H1 (cell line): ENCODE measurements around the gene SH3BP2. TPM values are rescaled to one million over a fixed set of nuclear protein-coding genes. Genes with fewer than 3 reads are reported as not detected.

Experiments used
- CEBPB ChIP-seq: IDR thresholded peaks from 2 replicates; pipeline ENCODE4 v1.6.1; 2012; ENCODE audit warnings: low read depth, low read length
- CHD1 ChIP-seq: IDR thresholded peaks from 2 replicates; pipeline ENCODE4 v1.6.1; 2012; ENCODE audit warnings: low read depth, low read length, improper control_type of control experiment
- EP300 ChIP-seq, 2 experiments: IDR thresholded peaks; 1 replicate in 1 of 2; 2 replicates in 1 of 2; pipeline ENCODE4 v1.6.1; 2011 to 2012; ENCODE audit warnings: low read depth in 2 of 2, low read length in 2 of 2, mild to moderate bottlenecking in 2 of 2, borderline replicate concordance in 1 of 2, inconsistent platforms in 1 of 2, moderate library complexity in 1 of 2
- JUND ChIP-seq: IDR thresholded peaks from 2 replicates; pipeline ENCODE4 v1.6.1; 2011; ENCODE audit warnings: mild to moderate bottlenecking, improper control_type of control experiment, low read length
- POLR2A ChIP-seq, 2 experiments: IDR thresholded peaks; 1 replicate in 1 of 2; 2 replicates in 1 of 2; pipeline ENCODE4 v1.6.1; 2011; ENCODE audit warnings: low read depth in 2 of 2, low read length in 2 of 2, mild to moderate bottlenecking in 2 of 2; ENCODE audit errors: control extremely low read depth in 1 of 2
- RFX5 ChIP-seq: IDR thresholded peaks from 2 replicates; pipeline ENCODE4 v1.6.1; 2011; ENCODE audit warnings: low read depth, low read length, improper control_type of control experiment, borderline replicate concordance
- SIX5 ChIP-seq: IDR thresholded peaks from 2 replicates; pipeline ENCODE4 v1.6.1; 2011; ENCODE audit warnings: mild to moderate bottlenecking, low read depth, low read length
- SP1 ChIP-seq: IDR thresholded peaks from 2 replicates; pipeline ENCODE4 v1.6.1; 2011; ENCODE audit warnings: low read depth, low read length
- SP4 ChIP-seq: IDR thresholded peaks from 2 replicates; pipeline ENCODE4 v1.6.1; 2012; ENCODE audit warnings: low read length, inconsistent platforms
- polyA plus RNA-seq, 7 experiments: library from polyadenylated mRNA; depleted of rRNA in 3 of 7; stranded (reverse) in 5 of 7; unstranded in 2 of 7; fragments of >200 nt in 5 of 7; fragments of 200-250 nt in 2 of 7; gene quantifications; 1 replicate in 5 of 7; 2 replicates in 1 of 7; 4 replicates in 1 of 7; pipeline versions ENCODE4 v1.2.1 to v1.2.3, GENCODE V29; 2011 to 2013; ENCODE audit warnings: missing spikeins in 2 of 7, mixed read lengths in 2 of 7
- total RNA-seq: library from RNA; stranded (reverse); fragmentation: NEBNext Ultra II Directional; extraction: Animal tissue kit (Norgen Biotek cat#: 25700); gene quantifications from 2 replicates; pipeline ENCODE4 v1.2.1, GENCODE V29; 2021

SH3BP2 gene
- total and polyA plus RNA-seq, 2 of the 8 experiments (the other 6 are each of a cell fraction or from before 2014, with no cell fraction given), result 27.4 to 31.4 TPM

DNA sequence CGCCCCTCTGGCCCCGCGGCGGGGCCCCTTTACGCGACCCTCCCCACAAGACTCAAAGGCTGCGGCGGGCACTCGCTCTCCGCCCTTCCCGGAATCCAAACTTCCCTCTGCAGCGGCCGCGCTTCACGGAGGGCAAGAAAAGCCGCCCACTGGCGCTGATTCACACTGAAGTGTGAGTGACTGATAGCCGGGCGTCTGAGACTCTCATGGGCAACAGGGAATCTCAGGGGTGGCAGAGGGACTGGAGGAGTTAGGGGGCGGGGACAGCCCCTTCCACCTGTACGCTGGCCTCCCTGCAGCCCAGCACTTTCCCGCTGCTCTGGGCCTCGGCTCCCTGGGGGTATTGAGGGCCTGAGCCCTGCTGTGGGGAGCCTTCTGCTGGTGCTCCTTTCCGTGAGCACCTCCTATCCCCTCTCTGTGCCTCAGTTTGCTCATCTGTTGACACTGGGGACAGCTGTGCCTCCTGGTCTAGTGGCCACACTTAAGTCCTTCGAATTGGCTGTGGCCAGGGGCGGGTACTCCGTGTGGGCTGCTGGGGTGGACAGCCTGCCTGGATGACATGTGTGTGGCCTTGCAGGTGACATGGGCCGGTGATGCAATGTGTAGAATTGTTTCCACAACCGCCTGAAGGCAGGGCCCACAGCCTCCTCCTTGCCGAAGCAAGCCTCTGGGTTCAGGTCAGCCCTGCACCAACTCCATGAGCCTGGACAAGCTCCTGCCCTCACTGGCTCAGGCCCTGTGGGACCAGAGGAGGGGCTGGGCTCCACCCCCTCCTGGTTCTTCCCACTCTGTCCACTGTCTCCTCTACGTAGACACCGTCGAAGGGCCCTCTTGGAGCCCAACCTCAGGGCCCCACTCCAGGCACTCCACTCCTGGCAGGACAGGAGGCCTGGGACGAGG, 951 bp downstream of the SH3BP2 start (continued):
- TF ChIP-seq SIX5 (no peak), SP1 (0 out of 2 replicates have a peak, but pooled peaks have one; percentile 42), RFX5 (no peak), JUND (no peak), CHD1 (no peak), POLR2A (IDR thresholded peaks at IDR 0.05; ENCODE audit: control extremely low read depth in 1 of 2, low read depth in 2 of 2, low read length in 2 of 2) (no peak), CEBPB (no peak), SP4 (no peak), EP300 (IDR thresholded peaks at IDR 0.05; ENCODE audit: borderline replicate concordance in 1 of 2, low read depth in 2 of 2, low read length in 2 of 2) (no peak)
